ENCODE measurements around the gene BUB3. TPM values are rescaled to one million over a fixed set of nuclear protein-coding genes. Genes with fewer than 3 reads are reported as not detected.

Gene BUB3
- total and polyA plus RNA-seq, 2 experiments from 2014 or later = 243 to 272 TPM

DNA sequence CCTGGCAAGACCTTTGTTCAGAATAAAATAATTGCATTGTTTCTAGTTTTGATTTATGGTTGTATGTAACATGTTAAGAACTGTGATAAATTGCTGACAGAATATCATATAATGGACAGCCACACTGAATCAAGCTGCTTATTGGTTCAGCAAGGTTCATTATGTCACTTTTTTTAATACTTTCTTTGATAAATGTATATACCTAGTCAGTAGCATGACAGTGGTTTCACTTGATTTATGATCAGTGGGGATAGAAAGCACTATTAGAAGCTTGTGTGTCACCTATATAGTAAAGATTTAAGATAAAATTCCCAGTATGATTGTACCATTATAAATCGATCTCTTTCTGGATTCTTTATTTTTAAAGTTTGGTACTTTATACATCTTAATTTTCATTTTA is 4.5 kb downstream of the BUB3 start (continued):
- no peak for TF ChIP-seq CREB1 (CRISPR knock-in tag; IDR thresholded peaks at IDR 0.05; ENCODE audit: low read depth)
- no peak for TF ChIP-seq ZNF114 (CRISPR knock-in tag; IDR thresholded peaks at IDR 0.05)
- no peak for TF ChIP-seq POLR2AphosphoS5 (IDR thresholded peaks at IDR 0.05; ENCODE audit: low read depth)
- TF ChIP-seq STAT1 (IDR thresholded peaks at IDR 0.05; ENCODE audit: unreplicated experiment) = no peak
- TF ChIP-seq EZH2phosphoT487 (IDR thresholded peaks at IDR 0.05; ENCODE audit: unreplicated experiment) = no peak
- TF ChIP-seq, protein P1, sequence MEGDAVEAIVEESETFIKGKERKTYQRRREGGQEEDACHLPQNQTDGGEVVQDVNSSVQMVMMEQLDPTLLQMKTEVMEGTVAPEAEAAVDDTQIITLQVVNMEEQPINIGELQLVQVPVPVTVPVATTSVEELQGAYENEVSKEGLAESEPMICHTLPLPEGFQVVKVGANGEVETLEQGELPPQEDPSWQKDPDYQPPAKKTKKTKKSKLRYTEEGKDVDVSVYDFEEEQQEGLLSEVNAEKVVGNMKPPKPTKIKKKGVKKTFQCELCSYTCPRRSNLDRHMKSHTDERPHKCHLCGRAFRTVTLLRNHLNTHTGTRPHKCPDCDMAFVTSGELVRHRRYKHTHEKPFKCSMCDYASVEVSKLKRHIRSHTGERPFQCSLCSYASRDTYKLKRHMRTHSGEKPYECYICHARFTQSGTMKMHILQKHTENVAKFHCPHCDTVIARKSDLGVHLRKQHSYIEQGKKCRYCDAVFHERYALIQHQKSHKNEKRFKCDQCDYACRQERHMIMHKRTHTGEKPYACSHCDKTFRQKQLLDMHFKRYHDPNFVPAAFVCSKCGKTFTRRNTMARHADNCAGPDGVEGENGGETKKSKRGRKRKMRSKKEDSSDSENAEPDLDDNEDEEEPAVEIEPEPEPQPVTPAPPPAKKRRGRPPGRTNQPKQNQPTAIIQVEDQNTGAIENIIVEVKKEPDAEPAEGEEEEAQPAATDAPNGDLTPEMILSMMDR (conservative IDR thresholded peaks at IDR 0.05; ENCODE audit: low read depth in 2 of 2) = no peak
- no peak for TF ChIP-seq JUNB (IDR thresholded peaks at IDR 0.05; ENCODE audit: unreplicated experiment)
- no peak for TF ChIP-seq ZNF331 (CRISPR knock-in tag; IDR thresholded peaks at IDR 0.05; ENCODE audit: low read depth)
- no peak for TF ChIP-seq NANOG (IDR thresholded peaks at IDR 0.05; ENCODE audit: borderline replicate concordance)

DNA sequence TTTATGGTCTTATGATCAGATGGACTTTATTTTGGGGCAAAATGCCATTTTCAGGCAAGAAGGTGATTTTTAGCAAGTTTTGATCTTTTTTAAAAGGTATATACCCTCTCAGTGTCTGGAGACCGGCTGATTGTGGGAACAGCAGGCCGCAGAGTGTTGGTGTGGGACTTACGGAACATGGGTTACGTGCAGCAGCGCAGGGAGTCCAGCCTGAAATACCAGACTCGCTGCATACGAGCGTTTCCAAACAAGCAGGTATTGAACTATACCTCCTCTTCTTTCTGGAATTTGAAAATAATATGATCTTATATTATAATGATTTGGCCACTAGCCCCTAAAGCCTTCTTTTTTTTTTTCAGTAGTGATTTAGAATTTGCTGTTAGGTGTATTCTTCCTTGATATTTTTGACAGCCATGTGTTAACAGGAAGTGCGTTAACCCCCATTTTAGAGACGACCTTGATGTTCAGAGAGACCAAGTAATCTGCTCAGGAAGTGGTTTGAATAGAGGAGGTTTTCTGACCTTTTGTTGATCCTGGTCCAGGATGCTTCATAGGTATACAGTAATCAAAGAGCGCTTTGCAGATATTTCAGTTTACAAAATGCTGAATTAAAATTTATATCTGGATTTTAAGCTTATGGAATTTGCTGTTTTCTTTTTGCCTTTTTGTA is 6.2 kb downstream of the BUB3 start:
- peaks cover 93% of the 10 kb centered on the region for H3K36me3 Mint-ChIP-seq (ENCODE audit: low read depth)
- H3K9me3 Mint-ChIP-seq = no peaks in the 10 kb centered on the region

DNA sequence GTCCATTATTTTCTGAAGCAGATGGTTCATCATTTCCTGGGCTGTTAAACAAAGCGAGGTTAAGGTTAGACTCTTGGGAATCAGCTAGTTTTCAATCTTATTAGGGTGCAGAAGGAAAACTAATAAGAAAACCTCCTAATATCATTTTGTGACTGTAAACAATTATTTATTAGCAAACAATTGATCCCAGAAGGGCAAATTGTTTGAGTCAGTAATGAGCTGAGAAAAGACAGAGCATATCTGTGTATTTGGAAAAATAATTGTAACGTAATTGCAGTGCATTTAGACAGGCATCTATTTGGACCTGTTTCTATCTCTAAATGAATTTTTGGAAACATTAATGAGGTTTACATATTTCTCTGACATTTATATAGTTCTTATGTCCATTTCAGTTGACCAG is 10.1 kb downstream of the BUB3 start:
- Histone ChIP-seq H3K4me3 (no peak overlapping the region), H3K27ac (ENCODE audit: low read depth) (no peak overlapping the region), H4K20me1 (replicated peaks; ENCODE audit: insufficient read depth) (peaks cover 70% of the 10 kb centered on the region), H3K79me2 (replicated peaks; ENCODE audit: insufficient read depth) (peaks cover 97% of the 10 kb centered on the region), H3F3A (replicated peaks; ENCODE audit: low read depth) (no peaks in the 10 kb centered on the region), H3K4me2 (no peak overlapping the region), H3K9me2 (ENCODE audit: insufficient read depth) (no peaks in the 10 kb centered on the region), H2AFZ (no peak overlapping the region), H3K27me3 (ENCODE audit: insufficient read depth) (no peaks in the 10 kb centered on the region), H3K4me1 (ENCODE audit: insufficient read depth) (no peaks in the 10 kb centered on the region), H3K36me3 (ENCODE audit: insufficient read depth) (peaks cover 33% of the 10 kb centered on the region)
- no peak overlapping the region for H3K27ac Mint-ChIP-seq
- H3K9me3 Mint-ChIP-seq = no peaks in the 10 kb centered on the region
- no peak for DNase-seq (ENCODE audit: low spot score)
- peaks cover 85% of the 10 kb centered on the region for H3K36me3 Mint-ChIP-seq (ENCODE audit: low read depth)
- no peak overlapping the region for H3K4me3 Mint-ChIP-seq
- TF ChIP-seq EZH2 (IDR thresholded peaks at IDR 0.05; ENCODE audit: low read depth, unreplicated experiment) = no peak
- TF ChIP-seq JUNB (IDR thresholded peaks at IDR 0.05; ENCODE audit: unreplicated experiment) = no peak
- TF ChIP-seq, protein P2, sequence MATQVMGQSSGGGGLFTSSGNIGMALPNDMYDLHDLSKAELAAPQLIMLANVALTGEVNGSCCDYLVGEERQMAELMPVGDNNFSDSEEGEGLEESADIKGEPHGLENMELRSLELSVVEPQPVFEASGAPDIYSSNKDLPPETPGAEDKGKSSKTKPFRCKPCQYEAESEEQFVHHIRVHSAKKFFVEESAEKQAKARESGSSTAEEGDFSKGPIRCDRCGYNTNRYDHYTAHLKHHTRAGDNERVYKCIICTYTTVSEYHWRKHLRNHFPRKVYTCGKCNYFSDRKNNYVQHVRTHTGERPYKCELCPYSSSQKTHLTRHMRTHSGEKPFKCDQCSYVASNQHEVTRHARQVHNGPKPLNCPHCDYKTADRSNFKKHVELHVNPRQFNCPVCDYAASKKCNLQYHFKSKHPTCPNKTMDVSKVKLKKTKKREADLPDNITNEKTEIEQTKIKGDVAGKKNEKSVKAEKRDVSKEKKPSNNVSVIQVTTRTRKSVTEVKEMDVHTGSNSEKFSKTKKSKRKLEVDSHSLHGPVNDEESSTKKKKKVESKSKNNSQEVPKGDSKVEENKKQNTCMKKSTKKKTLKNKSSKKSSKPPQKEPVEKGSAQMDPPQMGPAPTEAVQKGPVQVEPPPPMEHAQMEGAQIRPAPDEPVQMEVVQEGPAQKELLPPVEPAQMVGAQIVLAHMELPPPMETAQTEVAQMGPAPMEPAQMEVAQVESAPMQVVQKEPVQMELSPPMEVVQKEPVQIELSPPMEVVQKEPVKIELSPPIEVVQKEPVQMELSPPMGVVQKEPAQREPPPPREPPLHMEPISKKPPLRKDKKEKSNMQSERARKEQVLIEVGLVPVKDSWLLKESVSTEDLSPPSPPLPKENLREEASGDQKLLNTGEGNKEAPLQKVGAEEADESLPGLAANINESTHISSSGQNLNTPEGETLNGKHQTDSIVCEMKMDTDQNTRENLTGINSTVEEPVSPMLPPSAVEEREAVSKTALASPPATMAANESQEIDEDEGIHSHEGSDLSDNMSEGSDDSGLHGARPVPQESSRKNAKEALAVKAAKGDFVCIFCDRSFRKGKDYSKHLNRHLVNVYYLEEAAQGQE (IDR thresholded peaks at IDR 0.05; ENCODE audit: unreplicated experiment) = no peak
- H3K4me1 Mint-ChIP-seq = no peaks in the 10 kb centered on the region
- ATAC-seq = no peak
- no peaks in the 10 kb centered on the region for H3K27me3 Mint-ChIP-seq (ENCODE audit: insufficient read depth, low read depth, poor library complexity)

More for the DNA sequence above, 6.2 kb downstream of the BUB3 start:
- Histone ChIP-seq H3K9me2 (ENCODE audit: insufficient read depth) (no peaks in the 10 kb centered on the region), H4K20me1 (replicated peaks; ENCODE audit: insufficient read depth) (peaks cover 80% of the 10 kb centered on the region), H3K27me3 (ENCODE audit: insufficient read depth) (no peaks in the 10 kb centered on the region), H3K79me2 (replicated peaks; ENCODE audit: insufficient read depth) (peaks cover 98% of the 10 kb centered on the region), H3F3A (replicated peaks; ENCODE audit: low read depth) (no peaks in the 10 kb centered on the region), H2AFZ (no peak overlapping the region), H3K27ac (ENCODE audit: low read depth) (no peak overlapping the region), H3K4me2 (no peak overlapping the region), H3K4me3 (no peak overlapping the region), H3K4me1 (ENCODE audit: insufficient read depth) (peaks cover 6% of the 10 kb centered on the region), H3K36me3 (ENCODE audit: insufficient read depth) (peaks cover 58% of the 10 kb centered on the region)
- TF ChIP-seq, protein P3, sequence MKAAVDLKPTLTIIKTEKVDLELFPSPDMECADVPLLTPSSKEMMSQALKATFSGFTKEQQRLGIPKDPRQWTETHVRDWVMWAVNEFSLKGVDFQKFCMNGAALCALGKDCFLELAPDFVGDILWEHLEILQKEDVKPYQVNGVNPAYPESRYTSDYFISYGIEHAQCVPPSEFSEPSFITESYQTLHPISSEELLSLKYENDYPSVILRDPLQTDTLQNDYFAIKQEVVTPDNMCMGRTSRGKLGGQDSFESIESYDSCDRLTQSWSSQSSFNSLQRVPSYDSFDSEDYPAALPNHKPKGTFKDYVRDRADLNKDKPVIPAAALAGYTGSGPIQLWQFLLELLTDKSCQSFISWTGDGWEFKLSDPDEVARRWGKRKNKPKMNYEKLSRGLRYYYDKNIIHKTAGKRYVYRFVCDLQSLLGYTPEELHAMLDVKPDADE (IDR thresholded peaks at IDR 0.05) = no peak
- TF ChIP-seq POLR2AphosphoS5 (IDR thresholded peaks at IDR 0.05; ENCODE audit: low read depth) = no peak
- H3K4me3 Mint-ChIP-seq = no peak overlapping the region
- H3K4me1 Mint-ChIP-seq = peaks cover 30% of the 10 kb centered on the region
- H3K27ac Mint-ChIP-seq = no peak overlapping the region
- no peaks in the 10 kb centered on the region for H3K27me3 Mint-ChIP-seq (ENCODE audit: insufficient read depth, low read depth, poor library complexity)
- DNase-seq (ENCODE audit: low spot score) (no peak), ATAC-seq (no peak)
